GM12875 (cell line): Measurements from ENCODE around the gene IRAK2.

ENCODE experiments used
- H3K4me3 ChIP-seq: one replicate; pipeline ENCODE4 v1.5.1; 2011; ENCODE audit warnings: low read depth, low read length, control low read depth
- TF ChIP-seq, protein P1 (sequence below): IDR thresholded peaks from 2 replicates; pipeline ENCODE4 v1.5.1; 2011; ENCODE audit warnings: low read depth, mild to moderate bottlenecking, control low read depth, inconsistent platforms, low read length, moderate library complexity, borderline replicate concordance; ENCODE audit not compliant: insufficient read depth

The IRAK2 gene

DNA sequence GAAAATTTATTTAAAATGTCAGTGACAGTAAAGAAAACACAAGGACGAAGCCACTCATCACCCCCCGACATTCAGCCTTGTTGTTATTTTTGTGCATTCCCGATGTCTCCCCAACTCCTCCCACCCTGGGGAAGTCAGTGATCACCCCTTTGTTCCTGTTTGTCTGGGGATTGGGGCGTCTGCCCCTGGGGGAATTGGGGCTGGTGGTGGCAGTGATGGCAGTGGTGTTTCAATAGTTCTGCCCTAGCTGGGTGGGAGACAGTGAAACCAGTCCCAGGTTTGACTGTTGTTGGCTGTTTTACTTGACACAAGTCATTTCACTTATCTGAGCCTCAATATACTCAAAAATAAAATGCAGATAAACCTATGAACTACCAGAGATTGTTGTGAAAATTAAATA is 33.5 kb downstream of the IRAK2 start:
- TF ChIP-seq, protein P1, sequence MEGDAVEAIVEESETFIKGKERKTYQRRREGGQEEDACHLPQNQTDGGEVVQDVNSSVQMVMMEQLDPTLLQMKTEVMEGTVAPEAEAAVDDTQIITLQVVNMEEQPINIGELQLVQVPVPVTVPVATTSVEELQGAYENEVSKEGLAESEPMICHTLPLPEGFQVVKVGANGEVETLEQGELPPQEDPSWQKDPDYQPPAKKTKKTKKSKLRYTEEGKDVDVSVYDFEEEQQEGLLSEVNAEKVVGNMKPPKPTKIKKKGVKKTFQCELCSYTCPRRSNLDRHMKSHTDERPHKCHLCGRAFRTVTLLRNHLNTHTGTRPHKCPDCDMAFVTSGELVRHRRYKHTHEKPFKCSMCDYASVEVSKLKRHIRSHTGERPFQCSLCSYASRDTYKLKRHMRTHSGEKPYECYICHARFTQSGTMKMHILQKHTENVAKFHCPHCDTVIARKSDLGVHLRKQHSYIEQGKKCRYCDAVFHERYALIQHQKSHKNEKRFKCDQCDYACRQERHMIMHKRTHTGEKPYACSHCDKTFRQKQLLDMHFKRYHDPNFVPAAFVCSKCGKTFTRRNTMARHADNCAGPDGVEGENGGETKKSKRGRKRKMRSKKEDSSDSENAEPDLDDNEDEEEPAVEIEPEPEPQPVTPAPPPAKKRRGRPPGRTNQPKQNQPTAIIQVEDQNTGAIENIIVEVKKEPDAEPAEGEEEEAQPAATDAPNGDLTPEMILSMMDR, result no peak
- H3K4me3 ChIP-seq, result no peak overlapping the region

DNA sequence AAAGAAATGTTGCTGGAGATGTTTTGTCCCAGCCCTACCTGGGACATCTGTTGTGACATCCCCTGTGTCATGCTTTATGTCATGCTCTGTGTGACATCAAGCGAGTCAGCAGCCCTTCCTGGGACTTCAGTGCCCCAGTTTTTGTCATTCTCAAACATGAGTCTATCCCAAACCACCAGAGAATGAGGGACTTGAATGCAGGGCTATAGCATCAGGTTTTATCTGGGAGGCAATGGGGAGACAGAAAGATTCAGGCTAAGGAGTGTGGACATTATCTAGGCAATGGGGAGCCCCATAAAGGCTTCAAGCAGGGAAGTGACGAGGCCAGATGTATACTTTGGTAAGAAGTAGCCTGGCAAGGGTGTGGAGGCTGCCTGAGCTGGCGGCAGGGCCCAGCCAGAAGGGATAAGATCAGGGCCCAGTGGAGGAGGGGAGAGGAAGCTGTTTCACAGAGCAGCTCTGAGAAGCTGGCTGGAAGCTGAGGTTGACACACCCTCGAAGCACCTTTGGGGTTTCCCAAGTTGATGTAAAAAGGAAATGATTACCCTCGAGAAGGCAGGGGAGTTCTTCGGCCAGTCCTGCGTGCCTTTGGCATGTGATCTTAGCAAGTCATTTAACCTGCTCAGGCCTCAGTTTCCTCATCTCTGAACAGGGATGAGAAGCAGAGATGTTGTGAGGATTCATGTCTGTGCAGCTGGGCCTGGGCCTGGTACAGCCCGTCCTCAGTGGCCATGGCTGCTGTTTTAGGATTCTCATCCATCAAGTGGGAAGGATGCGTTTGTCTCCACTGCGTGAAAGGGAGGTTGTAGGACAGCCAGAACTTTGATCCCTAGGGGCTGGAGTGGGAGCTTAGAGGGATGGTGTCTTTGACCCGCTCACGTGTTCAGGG is 34.3 kb downstream of the IRAK2 start:
- TF ChIP-seq, protein P1, result no peak

DNA sequence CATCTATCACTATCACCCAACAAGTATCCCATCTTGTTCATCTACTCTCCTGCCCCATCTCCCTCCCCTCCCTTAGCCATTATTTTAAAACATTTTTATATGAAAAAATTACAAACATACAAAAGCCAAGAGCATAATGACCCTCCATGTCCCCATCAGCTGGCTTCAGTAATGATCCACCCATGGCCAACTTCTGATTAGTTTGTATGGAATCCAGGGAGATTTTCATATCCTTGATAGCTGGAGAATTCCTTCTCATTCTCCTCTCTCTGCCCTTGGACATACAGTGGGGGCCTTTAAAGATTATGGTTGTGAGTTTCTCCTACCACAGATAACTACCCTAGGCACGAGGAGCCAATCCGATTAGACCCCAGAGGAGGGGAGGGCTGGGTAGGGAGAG is 40.2 kb downstream of the IRAK2 start:
- no peak overlapping the region for H3K4me3 ChIP-seq
- TF ChIP-seq, protein P1, result no peak

More for the DNA sequence above, 34.3 kb downstream of the IRAK2 start:
- H3K4me3 ChIP-seq, result no peak overlapping the region

DNA sequence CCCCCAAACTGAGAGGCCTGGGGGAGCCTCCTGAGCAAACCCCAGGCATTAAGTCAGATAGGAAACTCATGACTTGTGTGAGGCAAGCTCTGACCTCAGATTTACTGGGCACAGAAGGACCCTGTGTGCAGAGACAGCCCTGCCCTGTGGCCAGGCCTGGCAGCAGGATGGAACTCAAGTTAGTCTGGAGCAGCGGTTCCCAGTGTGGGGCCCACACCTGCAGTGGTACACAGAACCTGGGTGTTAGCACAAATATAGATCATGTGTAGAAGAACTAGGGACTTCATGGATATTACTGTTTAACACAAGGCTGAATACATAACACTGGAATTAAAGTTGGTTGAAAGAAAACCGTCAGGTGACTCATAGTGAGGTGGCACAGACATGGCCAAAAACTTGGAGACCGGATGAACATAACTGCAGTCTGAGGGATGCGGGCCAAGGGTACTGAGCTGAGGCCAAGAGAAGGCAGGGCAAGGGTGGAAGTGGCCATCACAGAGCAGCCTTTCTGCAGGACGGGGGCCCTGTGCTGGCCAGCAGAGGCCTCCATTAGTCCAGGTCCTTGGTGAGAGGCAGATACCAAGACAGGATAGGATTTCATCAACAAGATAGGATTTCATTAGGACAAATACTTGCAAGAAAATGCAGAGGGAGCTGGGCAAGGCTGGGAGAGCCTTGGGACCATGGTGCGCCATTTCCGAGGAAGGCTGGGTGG is 40.9 kb downstream of the IRAK2 start:
- TF ChIP-seq, protein P1, result no peak
- H3K4me3 ChIP-seq, result no peak overlapping the region

DNA sequence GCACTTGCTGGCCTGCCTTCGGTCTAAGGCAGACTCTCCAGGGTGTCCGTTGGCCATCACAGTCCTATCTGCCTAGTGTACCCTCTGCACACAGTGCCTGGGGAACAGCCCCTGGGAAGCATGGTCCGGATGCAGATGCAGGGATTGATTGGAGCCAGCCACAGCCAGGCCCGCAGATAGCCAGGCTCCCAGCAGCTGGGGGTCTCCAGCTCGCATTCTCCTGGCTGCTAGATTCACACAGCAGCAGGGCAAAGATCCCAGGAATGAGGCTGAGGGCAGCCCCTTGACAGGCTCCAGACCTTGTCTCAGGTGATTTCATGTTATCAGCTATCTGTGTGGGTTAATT is 41.4 kb downstream of the IRAK2 start:
- H3K4me3 ChIP-seq, result no peak overlapping the region
- TF ChIP-seq, protein P1, result no peak

DNA sequence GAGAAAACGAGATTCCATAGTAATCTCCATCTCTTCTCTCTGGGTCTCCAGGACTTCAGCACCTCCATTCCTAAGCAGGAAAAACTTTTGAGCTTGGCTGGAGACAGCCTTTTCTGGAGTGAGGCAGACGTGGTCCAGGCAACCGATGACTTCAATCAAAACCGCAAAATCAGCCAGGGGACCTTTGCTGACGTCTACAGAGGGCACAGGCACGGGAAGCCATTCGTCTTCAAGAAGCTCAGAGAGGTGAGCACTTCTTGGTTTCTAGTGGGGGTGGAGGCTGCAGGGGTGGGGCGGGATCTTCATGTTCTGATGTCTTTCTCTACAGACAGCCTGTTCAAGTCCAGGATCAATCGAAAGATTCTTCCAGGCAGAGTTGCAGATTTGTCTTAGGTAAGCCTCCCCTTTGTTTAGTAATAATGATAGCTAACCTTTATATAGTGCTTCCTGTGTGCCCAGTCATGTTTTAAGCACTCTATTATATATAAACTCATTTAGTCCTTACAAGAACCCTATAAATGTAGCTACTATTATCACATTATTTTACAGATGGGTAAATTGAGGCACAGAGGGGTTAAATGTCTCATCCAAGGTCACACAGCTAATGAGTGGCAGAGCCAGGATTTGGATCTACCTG is 48.6 kb downstream of the IRAK2 start:
- no peak overlapping the region for H3K4me3 ChIP-seq
- TF ChIP-seq, protein P1, result no peak
